AG10803 (cell line): ENCODE data around the gene PNMA6A.
"Not testable (repeated sequence)": the region's sequence is repeated elsewhere in the genome, so short reads cannot be mapped to it uniquely, and the experiment has no call there.

Source experiments
- DNase-seq: peaks from one replicate; pipeline ENCODE4 v3.0.0; 2010; ENCODE audit warnings: low read depth
- H3K4me3 ChIP-seq: 2 replicates; pipeline ENCODE4 v1.5.1; 2011; ENCODE audit warnings: mild to moderate bottlenecking, low read length, control low read depth
- TF ChIP-seq, protein P1 (sequence below): conservative IDR thresholded peaks from 2 replicates; pipeline ENCODE4 v1.5.1; 2011; ENCODE audit warnings: mild to moderate bottlenecking, low read length, control low read depth, inconsistent platforms

PNMA6A gene

DNA sequence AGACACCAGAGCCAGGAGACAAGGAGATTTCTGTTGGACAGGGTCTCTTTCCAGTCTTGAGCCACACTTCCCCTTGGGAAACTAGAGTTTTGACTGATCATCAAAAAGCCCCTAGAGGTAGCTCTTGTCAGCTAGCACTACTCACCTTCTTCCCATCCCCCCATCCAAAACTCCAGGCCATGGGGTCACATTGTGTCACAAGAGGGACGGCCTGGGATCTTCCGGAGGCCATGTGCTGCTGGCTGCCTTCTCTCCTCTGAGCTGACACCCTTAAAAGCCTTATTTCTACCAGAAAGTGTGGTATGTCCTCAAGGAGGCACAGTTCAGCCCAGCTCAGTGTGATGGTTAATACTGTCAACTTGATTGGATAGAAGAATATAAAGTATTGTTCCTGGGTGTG, 8.2 kb upstream of the PNMA6A start:
- TF ChIP-seq, protein P1, sequence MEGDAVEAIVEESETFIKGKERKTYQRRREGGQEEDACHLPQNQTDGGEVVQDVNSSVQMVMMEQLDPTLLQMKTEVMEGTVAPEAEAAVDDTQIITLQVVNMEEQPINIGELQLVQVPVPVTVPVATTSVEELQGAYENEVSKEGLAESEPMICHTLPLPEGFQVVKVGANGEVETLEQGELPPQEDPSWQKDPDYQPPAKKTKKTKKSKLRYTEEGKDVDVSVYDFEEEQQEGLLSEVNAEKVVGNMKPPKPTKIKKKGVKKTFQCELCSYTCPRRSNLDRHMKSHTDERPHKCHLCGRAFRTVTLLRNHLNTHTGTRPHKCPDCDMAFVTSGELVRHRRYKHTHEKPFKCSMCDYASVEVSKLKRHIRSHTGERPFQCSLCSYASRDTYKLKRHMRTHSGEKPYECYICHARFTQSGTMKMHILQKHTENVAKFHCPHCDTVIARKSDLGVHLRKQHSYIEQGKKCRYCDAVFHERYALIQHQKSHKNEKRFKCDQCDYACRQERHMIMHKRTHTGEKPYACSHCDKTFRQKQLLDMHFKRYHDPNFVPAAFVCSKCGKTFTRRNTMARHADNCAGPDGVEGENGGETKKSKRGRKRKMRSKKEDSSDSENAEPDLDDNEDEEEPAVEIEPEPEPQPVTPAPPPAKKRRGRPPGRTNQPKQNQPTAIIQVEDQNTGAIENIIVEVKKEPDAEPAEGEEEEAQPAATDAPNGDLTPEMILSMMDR = no peak
- no peak overlapping the region for H3K4me3 ChIP-seq
- DNase-seq = no peak

DNA sequence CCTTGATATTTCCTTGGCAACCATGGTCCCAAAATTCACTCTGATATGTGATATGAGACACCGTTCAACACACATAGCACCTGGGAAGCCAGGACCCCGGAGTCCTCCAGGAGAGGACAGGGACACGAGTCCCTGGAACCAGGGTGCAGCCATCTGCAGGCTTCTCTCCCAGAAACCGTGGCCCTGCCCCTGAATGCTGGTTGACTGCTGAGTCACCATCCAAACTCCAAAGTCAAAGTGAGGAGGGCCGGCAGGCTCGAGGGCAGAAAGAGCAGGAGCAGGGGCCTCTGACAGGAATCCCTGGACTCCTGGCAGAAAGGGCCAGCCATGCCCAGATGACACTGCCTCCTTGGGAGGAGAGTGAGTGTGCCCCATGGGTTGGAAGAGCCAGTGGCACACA, 6.9 kb upstream of the PNMA6A start:
- TF ChIP-seq, protein P1 = no peak
- DNase-seq = no peak
- no peak overlapping the region for H3K4me3 ChIP-seq

DNA sequence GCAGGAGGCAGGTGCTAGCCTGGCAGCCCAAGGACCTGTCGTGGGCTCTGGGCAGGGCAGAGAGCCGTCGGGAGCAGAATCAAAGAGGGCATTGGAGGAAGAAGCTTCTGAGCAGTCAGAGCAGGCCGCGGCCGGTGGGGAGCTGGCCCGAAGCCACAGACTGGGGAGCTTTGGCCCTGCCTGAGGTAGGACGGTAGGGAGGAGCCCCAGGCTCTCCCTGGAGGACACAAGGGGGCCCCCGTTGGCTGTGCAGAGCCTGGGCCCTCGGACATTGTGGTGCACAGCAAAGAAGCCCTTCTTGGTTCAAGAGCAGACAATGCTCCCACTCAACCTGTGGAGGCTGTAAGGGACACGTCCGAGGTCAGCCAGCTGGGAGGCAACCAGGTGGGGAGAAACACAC, 5.9 kb upstream of the PNMA6A start:
- DNase-seq, H3K4me3 ChIP-seq: not testable (repeated sequence)

DNA sequence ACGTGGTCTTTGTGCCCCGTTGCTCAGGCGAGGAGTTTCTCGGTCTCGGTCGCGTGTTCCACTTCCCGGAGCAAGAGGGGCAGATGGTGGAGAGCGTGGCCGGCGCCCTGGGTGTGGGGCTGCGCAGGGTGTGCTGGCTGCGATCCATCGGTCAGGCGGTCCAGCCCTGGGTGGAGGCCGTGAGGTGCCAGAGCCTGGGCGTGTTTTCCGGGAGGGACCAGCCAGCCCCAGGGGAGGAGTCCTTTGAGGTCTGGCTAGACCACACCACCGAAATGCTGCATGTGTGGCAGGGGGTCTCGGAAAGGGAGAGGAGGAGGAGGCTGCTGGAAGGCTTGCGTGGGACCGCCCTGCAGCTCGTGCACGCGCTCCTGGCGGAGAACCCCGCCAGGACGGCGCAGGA, 1.1 kb downstream of the PNMA6A start:
- not testable (repeated sequence) for DNase-seq, H3K4me3 ChIP-seq

DNA sequence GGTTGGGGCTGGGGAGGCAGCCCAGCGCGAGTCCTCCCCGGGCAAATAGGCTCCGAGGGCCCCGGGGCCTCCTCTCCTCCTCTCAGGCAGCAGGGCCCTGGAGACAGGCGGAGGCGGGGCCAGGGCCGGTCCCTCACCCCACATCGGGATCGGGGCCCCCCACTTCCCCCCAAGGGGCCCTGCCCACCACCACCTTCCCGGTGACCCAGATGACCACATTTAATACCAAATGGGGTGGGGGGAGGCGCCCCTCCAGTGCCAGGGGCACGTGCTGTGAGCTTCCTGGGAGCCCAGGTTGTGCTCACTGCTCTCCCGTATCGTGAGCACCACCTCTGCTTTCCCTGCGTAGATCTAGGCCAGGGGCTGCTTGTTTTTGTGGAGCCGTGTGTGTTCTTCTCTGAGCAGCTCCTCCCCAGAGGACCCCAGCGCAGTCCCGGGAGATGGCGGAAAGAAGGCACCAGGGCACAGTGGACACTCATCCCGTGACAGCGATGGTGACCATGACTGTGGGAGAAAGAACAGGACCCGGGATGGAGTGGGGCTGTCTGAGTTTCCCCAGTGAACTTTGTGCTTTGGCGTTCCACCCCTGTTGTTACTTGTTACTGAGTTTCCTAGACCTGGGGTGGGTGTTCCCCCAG, 2.1 kb downstream of the PNMA6A start:
- H3K4me3 ChIP-seq = no peak overlapping the region
- no peak for DNase-seq

DNA sequence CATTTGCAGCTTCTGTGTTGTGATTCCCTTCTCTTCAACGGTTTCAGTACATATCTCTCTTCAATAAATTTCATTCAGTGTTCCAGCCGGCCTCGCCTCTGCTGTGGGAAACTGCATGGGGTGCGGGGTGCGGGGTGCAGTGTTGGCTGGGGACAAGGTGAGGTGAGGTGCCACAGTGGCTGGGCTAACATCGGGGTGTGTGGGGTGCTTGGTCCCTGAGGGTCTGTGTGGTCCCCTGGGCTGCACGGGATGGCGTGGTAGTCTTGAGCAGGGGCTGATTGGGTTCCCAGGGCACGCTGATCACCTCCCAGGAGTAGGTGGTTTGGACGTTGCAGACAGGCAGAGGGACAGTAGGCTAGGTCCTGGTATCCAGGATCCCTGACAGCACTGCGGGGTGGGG, 2.7 kb downstream of the PNMA6A start:
- no peak for DNase-seq
- no peak overlapping the region for H3K4me3 ChIP-seq
- TF ChIP-seq, protein P1 = no peak

More for the DNA sequence above, 2.1 kb downstream of the PNMA6A start:
- TF ChIP-seq, protein P1 = no peak

DNA sequence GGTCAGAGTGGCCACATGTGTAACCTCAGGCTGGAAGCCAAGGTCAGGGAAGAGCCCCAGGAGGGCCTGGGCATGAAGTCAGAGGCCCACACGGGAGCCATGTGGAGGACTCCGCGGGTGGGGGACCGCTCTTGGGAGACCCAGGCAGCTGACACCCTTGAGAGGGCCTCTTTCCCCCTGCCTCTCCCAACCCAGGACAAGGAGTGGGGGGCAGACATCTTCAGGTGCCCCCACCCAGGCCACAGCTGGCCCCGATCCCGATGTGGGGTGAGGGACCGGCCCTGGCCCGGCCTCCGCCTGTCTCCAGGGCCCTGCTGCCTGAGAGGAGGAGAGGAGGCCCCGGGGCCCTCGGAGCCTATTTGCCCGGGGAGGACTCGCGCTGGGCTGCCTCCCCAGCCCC, 3.1 kb downstream of the PNMA6A start:
- TF ChIP-seq, protein P1 = no peak
- no peak overlapping the region for H3K4me3 ChIP-seq

DNA sequence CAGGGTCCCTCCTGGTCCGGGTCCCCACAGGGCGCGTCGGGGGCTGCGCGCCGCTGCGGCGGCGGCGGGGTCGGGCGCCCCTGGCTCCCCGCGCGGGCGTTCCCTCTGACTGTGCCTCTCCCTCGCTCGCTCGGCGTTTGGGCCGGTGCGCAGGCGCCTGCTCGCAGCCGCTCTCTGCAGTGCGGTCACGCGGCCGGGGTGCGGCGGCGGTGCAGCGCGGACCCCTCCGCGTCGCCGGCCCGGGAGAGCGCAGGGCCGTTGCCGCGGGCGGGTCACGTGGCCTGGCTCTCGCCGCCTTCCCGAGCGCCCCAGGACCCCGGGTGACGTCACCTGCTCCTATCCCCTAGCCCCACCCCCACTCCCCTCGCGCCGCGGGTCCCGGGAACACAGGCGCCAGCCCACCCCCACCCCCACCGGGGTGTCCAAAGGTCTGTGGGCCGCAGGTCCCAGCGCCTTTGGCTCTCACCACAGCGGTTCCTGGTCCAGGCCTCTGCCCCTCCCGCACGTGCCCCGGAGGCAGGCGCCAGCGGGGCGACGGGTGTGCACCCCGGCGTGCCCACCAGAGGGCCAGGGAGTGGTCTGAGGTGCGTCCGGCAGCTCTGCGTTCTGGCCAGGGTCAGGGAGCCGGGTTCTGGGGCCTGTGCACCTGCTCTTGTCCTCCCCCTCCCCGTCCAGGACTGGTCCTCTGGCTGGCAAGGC, 5.3 kb downstream of the PNMA6A start:
- not testable (repeated sequence) for DNase-seq, H3K4me3 ChIP-seq

More for the DNA sequence above, 3.1 kb downstream of the PNMA6A start:
- DNase-seq = no peak

DNA sequence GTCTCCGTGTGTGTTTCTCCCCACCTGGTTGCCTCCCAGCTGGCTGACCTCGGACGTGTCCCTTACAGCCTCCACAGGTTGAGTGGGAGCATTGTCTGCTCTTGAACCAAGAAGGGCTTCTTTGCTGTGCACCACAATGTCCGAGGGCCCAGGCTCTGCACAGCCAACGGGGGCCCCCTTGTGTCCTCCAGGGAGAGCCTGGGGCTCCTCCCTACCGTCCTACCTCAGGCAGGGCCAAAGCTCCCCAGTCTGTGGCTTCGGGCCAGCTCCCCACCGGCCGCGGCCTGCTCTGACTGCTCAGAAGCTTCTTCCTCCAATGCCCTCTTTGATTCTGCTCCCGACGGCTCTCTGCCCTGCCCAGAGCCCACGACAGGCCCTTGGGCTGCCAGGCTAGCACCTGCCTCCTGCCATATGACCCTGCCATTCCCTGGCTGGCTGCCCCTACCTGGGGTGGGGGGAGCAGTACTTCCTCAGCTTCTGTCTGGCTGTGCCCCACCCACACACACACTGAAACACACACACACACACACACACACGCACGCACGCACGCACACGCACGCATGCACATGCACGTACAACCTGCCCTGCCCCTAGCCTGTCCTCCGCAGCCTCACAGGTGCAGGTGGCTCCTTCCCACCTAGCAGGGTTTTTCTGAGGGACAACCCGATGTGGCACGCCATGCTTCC, 11.1 kb downstream of the PNMA6A start:
- H3K4me3 ChIP-seq, DNase-seq: not testable (repeated sequence)
